BJ (cell line): Measurements from ENCODE around the gene GPX4. TPM values are rescaled to one million over a fixed set of nuclear protein-coding genes. Genes with fewer than 3 reads are reported as not detected.

Source experiments
- CTCF ChIA-PET: fragments of 350-600 bp; formaldehyde crosslinking; extraction: SDS; loops from one replicate; lab custom pipeline; 2021; ENCODE audit warnings: antibody characterized with exemption, inconsistent platforms; lab: Yijun Ruan, JAX
- POLR2A ChIA-PET: fragments of 300-600 bp; sonication (Branson Sonifier 250); formaldehyde crosslinking; extraction: SDS; loops from one replicate; lab custom pipeline; 2021; ENCODE audit warnings: antibody characterized with exemption; lab: Charles Lee
- DNase-seq: peaks from one replicate; pipeline ENCODE4 v3.0.0-alpha.2; 2011; ENCODE audit warnings: low read depth
- H3K27me3 ChIP-seq: 2 replicates; pipeline ENCODE4 v1.6.0; 2011; ENCODE audit warnings: low read length; ENCODE audit not compliant: control insufficient read depth, insufficient read depth
- H3K36me3 ChIP-seq: 2 replicates; pipeline ENCODE4 v1.5.1; 2011; ENCODE audit warnings: low read length; ENCODE audit not compliant: control insufficient read depth, insufficient read depth
- H3K4me3 ChIP-seq: 2 replicates; pipeline ENCODE4 v1.5.1; 2011; ENCODE audit warnings: low read depth, mild to moderate bottlenecking, control low read depth, low read length
- polyA plus RNA-seq: library from polyadenylated mRNA; depleted of rRNA; stranded (reverse); fragments of >200 nt; gene quantifications from 2 replicates; pipeline ENCODE4 v1.2.3, GENCODE V29; 2011
- TF ChIP-seq, protein P1 (sequence below): IDR thresholded peaks from 2 replicates; pipeline ENCODE4 v1.5.1; 2011; ENCODE audit warnings: low read depth, mild to moderate bottlenecking, control low read depth, inconsistent platforms, low read length, moderate library complexity; ENCODE audit not compliant: insufficient read depth

GPX4 gene
- polyA plus RNA-seq, 1 experiment: 626 TPM

DNA sequence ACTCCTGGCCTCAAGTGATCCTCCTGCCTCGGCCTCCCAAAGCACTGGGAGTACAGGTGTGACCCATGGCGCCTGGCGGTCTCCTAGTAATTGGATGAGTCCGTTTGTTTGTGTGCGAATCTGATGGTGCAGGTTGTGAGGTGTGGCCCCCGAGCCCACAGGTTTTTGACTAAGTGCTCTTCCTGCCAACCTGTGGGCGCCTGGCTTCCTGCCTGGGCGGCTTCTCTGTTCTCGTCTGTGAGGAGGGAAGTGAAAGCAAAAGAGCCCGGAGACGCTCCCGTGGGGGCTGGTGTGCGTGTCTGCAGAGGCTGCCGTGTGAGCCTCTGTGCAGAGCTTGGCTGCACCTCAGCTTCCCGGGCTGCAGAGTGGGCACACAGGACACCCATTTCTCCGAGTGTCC is 26.8 kb upstream of the GPX4 start:
- no peak for DNase-seq
- ChIA-PET POLR2A (interaction anchor here (0.6 kb wide), 2 partner anchors 11 to 13 kb away, joined by 5 read pairs; no protein-coding TSS in a partner anchor), CTCF (interaction anchor here (1.7 kb wide), 1 partner anchor 10 kb away, joined by 6 read pairs; the partner anchor contains the start of gene ARHGAP45)
- no peak overlapping the region for H3K4me3 ChIP-seq
- no peaks in the 10 kb centered on the region for H3K27me3 ChIP-seq
- H3K36me3 ChIP-seq: no peaks in the 10 kb centered on the region
- TF ChIP-seq, protein P1, sequence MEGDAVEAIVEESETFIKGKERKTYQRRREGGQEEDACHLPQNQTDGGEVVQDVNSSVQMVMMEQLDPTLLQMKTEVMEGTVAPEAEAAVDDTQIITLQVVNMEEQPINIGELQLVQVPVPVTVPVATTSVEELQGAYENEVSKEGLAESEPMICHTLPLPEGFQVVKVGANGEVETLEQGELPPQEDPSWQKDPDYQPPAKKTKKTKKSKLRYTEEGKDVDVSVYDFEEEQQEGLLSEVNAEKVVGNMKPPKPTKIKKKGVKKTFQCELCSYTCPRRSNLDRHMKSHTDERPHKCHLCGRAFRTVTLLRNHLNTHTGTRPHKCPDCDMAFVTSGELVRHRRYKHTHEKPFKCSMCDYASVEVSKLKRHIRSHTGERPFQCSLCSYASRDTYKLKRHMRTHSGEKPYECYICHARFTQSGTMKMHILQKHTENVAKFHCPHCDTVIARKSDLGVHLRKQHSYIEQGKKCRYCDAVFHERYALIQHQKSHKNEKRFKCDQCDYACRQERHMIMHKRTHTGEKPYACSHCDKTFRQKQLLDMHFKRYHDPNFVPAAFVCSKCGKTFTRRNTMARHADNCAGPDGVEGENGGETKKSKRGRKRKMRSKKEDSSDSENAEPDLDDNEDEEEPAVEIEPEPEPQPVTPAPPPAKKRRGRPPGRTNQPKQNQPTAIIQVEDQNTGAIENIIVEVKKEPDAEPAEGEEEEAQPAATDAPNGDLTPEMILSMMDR: no peak

DNA sequence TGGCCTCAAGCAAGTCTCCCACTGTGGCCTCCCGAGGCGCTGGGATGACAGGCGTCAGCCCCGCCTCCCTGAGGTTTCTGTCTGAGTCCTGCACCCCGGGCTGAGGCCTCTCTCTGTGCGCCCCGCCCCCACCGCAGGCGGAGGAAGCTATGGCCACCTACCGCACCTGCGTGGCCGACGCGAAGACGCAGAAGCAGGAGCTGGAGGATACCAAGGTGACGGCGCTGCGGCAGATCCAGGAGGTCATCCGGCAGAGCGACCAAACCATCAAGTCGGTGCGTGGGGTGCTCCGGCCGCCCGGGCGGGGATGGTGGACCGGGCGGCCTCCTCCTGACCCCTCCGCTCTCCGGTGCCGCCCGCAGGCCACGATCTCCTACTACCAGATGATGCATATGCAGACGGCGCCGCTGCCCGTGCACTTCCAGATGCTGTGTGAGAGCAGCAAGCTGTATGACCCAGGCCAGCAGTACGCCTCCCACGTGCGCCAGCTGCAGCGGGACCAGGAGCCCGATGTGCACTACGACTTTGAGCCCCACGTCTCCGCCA is 24.2 kb upstream of the GPX4 start:
- no peak for DNase-seq
- Histone ChIP-seq H3K27me3 (no peaks in the 10 kb centered on the region), H3K4me3 (no peak overlapping the region), H3K36me3 (no peaks in the 10 kb centered on the region)
- ChIA-PET POLR2A (interaction anchor here (0.7 kb wide), 1 partner anchor 187 kb away, joined by 6 read pairs; no protein-coding TSS in a partner anchor), CTCF (no interaction called here)
- TF ChIP-seq, protein P1: no peak

DNA sequence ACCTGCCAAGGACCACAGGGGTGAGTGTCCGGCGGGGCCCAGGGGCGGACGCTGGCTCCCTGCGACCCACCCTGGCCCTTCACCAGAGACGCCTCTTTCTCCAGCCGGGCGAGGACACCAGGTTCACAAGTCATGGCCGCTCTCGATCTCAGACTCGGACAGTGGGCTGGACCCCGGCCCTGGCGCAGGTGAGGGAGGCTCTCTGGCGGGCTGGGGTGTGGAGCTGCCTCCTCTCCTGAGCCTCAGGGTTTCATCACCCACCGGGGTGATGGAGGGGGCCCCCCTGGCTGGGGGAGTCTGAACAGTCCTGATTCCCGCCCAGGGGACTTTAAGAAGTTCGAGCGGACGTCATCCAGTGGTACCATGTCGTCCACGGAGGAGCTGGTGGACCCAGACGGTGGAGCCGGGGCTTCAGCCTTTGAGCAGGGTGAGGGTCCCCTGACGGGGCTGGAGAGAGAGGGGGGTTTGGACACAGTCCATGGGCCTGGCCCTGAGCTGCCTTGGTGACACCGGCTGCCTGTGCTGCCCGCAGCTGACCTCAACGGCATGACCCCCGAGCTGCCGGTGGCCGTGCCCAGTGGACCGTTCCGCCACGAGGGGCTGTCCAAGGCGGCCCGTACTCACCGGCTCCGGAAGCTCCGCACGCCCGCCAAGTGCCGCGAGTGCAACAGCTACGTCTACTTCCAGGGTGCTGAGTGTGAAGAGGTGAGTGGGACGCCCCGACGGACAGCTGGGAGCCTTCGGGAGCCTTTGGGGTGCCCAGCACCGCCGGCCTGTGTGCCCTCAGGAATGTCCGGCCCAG is 23.2 kb upstream of the GPX4 start:
- Histone ChIP-seq H3K4me3 (no peak overlapping the region), H3K36me3 (no peaks in the 10 kb centered on the region), H3K27me3 (no peaks in the 10 kb centered on the region)
- no peak for DNase-seq
- POLR2A ChIA-PET: no interaction called here
- TF ChIP-seq, protein P1: no peak
- CTCF ChIA-PET: interaction anchor here (0.8 to 1.8 kb wide), 2 partner anchors 9 to 21 kb away, joined by 3 to 12 read pairs; no protein-coding TSS in a partner anchor

DNA sequence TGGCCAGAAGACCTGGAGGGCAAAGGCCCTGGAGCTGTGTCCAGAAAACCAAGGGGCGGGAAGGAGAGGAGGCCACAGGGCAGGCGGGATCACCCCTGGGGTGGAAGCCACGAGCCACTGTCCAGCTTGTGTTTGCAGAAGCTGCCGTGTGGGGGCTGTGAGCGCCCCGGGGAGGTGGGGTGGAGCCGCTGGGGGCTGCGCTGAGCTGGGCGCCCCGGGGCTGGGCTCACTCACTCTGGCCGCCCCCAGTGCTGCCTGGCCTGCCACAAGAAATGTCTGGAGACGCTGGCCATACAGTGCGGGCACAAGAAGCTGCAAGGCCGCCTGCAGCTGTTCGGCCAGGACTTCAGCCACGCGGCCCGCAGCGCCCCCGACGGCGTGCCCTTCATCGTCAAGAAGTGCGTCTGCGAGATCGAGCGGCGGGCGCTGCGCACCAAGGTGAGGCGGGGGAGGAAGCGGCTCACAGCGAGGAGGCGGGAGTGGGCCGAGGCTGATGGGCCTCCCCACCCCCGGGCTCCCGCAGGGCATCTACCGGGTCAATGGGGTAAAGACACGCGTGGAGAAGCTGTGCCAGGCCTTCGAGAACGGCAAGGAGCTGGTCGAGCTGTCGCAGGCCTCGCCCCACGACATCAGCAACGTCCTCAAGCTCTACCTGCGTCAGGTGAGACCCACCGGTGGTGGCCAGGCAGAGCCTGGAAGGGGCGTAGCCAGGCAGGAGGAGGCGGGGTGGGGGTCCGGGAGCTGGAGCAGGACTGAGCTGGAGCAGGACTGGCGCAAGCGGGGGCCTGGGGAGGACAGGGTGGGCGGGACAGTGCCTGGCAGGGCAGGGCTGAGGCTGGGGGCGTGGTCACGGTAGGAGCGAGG is 22.3 kb upstream of the GPX4 start:
- TF ChIP-seq, protein P1: no peak
- ChIA-PET CTCF (interaction anchor here (0.8 to 1.8 kb wide), 2 partner anchors 10 to 20 kb away, joined by 3 to 12 read pairs; no protein-coding TSS in a partner anchor), POLR2A (no interaction called here)
- Histone ChIP-seq H3K4me3 (no peak overlapping the region), H3K27me3 (no peaks in the 10 kb centered on the region), H3K36me3 (peaks cover 2% of the 10 kb centered on the region; the same call in 1 of the 2 replicates)
- DNase-seq: no peak
